GM18951 (cell line): ENCODE data around the gene APBA2.

Source experiments
- POLR2A ChIP-seq: IDR thresholded peaks from 4 replicates; pipeline ENCODE4 v1.6.1; 2011; ENCODE audit warnings: mild to moderate bottlenecking; ENCODE audit not compliant: insufficient read length, insufficient read depth; ENCODE audit errors: extremely low read depth
- in situ Hi-C: fragments of 300-500 bp; cut with MboI; formaldehyde crosslinking; loops from one replicate; pipeline ENCODE4 v1.12.0; 2022; ENCODE audit warnings: low sequenced_read_pairs, mixed read lengths, inconsistent platforms; ENCODE audit not compliant: unreplicated experiment

APBA2 gene

GRCh38 chr15:28948036-28948435, 62.3 kb downstream of the APBA2 start:
- TF ChIP-seq POLR2A = no peak
- in situ Hi-C loops = no loop called here

GRCh38 chr15:28950916-28951315, 65.1 kb downstream of the APBA2 start:
- TF ChIP-seq POLR2A = no peak
- in situ Hi-C loops = no loop called here

GRCh38 chr15:28952666-28953491, 67.1 kb downstream of the APBA2 start:
- TF ChIP-seq POLR2A = no peak
- in situ Hi-C loops = no loop called here

GRCh38 chr15:28953573-28954195, 67.9 kb downstream of the APBA2 start:
- in situ Hi-C loops = no loop called here
- no peak for TF ChIP-seq POLR2A

- in situ Hi-C loops = no loop called here
- no peak for TF ChIP-seq POLR2A
Observed at GRCh38 chr15:28954466-28955159, 68.8 kb downstream of the APBA2 start.

GRCh38 chr15:28955160-28955992, 69.6 kb downstream of the APBA2 start:
- no peak for TF ChIP-seq POLR2A

GRCh38 chr15:28955993-28956421, 70.2 kb downstream of the APBA2 start:
- TF ChIP-seq POLR2A = no peak
- in situ Hi-C loops = no loop called here

More at GRCh38 chr15:28955160-28955992, 69.6 kb downstream of the APBA2 start:
- in situ Hi-C loops = no loop called here

- TF ChIP-seq POLR2A = no peak
- in situ Hi-C loops = no loop called here
Observed at GRCh38 chr15:28956491-28956890, 70.7 kb downstream of the APBA2 start.

GRCh38 chr15:28957606-28958498, 72.1 kb downstream of the APBA2 start:
- TF ChIP-seq POLR2A = no peak
- in situ Hi-C loops = no loop called here

- in situ Hi-C loops = no loop called here
- no peak for TF ChIP-seq POLR2A
Observed at GRCh38 chr15:28959326-28959725, 73.6 kb downstream of the APBA2 start.

- no peak for TF ChIP-seq POLR2A
- in situ Hi-C loops = no loop called here
Observed at GRCh38 chr15:28960979-28961378, 75.2 kb downstream of the APBA2 start.

- in situ Hi-C loops = no loop called here
- no peak for TF ChIP-seq POLR2A
Observed at GRCh38 chr15:28961391-28961790, 75.6 kb downstream of the APBA2 start.
